Renal cortex interstitium (tissue), 15 donors: ENCODE results near the gene DCC. TPM values are rescaled to one million over a fixed set of nuclear protein-coding genes. Genes with fewer than 3 reads are reported as not detected.

Experiments used
- DNase-seq, 11 donors: peaks; one replicate each; pipeline ENCODE4 v3.0.0-alpha.2; 2013; ENCODE audit warnings: low read depth in 9 of 11, low spot score in 4 of 11; ENCODE audit errors: extremely low read depth in 1 of 11
- long read RNA-seq, 16 experiments: transcript quantifications; one replicate each; lab custom pipeline, GENCODE V29; 2026
- polyA plus RNA-seq, 3 donors: library from polyadenylated mRNA; unstranded; fragments of 120-200 nt; gene quantifications; one replicate each; pipeline ENCODE4 v1.2.1, GENCODE V29; 2013; ENCODE audit not compliant: insufficient read length in 3 of 3

DCC gene, protein sequence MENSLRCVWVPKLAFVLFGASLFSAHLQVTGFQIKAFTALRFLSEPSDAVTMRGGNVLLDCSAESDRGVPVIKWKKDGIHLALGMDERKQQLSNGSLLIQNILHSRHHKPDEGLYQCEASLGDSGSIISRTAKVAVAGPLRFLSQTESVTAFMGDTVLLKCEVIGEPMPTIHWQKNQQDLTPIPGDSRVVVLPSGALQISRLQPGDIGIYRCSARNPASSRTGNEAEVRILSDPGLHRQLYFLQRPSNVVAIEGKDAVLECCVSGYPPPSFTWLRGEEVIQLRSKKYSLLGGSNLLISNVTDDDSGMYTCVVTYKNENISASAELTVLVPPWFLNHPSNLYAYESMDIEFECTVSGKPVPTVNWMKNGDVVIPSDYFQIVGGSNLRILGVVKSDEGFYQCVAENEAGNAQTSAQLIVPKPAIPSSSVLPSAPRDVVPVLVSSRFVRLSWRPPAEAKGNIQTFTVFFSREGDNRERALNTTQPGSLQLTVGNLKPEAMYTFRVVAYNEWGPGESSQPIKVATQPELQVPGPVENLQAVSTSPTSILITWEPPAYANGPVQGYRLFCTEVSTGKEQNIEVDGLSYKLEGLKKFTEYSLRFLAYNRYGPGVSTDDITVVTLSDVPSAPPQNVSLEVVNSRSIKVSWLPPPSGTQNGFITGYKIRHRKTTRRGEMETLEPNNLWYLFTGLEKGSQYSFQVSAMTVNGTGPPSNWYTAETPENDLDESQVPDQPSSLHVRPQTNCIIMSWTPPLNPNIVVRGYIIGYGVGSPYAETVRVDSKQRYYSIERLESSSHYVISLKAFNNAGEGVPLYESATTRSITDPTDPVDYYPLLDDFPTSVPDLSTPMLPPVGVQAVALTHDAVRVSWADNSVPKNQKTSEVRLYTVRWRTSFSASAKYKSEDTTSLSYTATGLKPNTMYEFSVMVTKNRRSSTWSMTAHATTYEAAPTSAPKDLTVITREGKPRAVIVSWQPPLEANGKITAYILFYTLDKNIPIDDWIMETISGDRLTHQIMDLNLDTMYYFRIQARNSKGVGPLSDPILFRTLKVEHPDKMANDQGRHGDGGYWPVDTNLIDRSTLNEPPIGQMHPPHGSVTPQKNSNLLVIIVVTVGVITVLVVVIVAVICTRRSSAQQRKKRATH (N-terminal part only)
- 1 to 10 TPM; 7.4 to 8.2 (median 7.4) TPM for polyA plus RNA-seq
- long read RNA-seq, donor 1 = 0 reads
- long read RNA-seq, donor 2 = 0 reads
- long read RNA-seq, donor 3 = 0 reads
- long read RNA-seq, donor 4 = 0 reads
- long read RNA-seq, donor 5 = 0 reads
- long read RNA-seq, donor 6 = 0 reads
- long read RNA-seq, donor 7 = 0 reads
- long read RNA-seq, donor 8 = 0 reads
- long read RNA-seq, donor 9 = 0 reads
- long read RNA-seq, donor 10 = 0 reads
- long read RNA-seq, donor 11 = 0 reads
- long read RNA-seq, donor 12 = 0 reads
- long read RNA-seq, donor 13 = 0 reads
- long read RNA-seq, donor 14 = 0 reads
- long read RNA-seq, donor 15 = 0 reads
- long read RNA-seq, donor 16 = 0 reads

DNA sequence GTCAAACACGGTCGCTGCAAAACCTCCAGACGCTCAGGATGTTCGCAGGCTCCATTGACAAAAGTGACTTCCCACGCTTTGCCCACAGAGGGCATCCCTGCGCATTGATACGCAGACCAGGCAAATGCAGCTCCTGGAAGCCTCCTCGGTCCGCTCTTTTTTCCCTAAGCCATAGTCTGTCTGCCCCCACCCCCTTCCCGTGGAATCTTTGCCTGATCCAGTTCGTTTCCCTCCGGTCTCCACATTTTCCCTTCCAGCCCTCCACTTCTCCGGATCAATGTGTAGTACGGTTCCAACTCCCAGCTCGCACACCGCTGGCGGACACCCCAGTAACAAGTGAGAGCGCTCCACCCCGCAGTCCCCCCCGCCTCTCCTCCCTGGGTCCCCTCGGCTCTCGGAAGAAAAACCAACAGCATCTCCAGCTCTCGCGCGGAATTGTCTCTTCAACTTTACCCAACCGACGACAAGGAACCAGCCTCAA is at the start of gene DCC:
Gene DCC, plus strand, starts transcription at position 307 of the 481 bp plus-strand sequence. CDS start 591 bp downstream, outside the sequence.
- peak in 7 of 11 donors; percentile 47 to 70 (median 58) for DNase-seq

DNA sequence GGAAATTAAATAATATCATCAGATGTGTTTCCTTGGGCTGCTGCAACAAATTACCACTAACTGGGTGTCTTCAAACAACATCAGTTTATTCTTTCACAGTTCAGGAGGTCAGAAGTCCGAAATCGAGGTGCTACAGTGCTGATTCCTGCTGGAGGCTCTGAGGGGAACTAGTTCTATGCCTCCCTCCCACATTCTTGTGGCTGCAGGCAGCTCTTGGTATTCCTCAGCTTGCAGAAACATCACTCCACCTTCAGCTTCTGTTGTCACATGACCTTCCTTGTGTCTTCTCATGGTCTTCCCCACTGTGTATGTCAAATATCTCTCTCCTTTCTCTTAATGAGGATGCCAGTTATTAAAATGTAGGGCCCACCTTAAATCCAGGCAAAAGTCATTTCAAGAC is 29.3 kb upstream of the DCC start:
- DNase-seq = no peak

DNA sequence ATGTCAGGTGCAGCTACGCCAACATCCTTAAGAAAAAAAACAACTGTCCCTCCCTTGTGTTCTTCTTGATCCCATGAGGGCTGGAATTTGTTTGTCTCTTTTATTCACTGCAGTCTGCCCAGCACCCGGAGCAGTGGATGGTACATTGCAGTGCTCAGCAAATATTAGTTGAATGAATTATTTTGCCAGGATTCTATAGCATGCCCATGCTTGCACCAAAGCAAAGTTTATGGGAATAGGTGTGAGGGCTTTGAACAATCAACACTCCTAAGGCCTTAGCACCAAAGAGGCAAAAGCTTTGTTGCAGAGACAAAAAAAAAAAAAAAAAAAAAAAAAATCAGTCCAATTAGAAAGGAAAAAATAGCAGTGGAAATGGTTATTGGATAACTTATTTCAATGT is 28.7 kb upstream of the DCC start:
- no peak for DNase-seq

DNA sequence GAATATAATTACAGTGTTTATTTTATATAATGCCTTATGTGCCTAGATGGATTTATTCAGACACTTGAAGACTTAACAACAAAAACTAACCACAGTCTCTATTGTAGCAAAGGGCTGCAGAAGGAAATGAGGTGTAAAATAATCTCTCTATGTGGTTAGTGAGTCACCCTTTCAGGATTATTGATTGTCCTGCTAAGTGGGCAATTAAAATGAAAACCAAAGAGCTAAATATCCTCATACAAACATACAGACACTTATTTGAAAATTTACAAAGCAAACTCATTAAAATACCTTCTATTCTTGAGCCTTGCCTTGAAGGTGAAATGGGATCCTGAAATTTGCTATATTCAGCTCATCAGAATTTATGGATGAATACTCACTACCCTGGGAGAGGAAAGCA is 27.7 kb upstream of the DCC start:
- no peak for DNase-seq

DNA sequence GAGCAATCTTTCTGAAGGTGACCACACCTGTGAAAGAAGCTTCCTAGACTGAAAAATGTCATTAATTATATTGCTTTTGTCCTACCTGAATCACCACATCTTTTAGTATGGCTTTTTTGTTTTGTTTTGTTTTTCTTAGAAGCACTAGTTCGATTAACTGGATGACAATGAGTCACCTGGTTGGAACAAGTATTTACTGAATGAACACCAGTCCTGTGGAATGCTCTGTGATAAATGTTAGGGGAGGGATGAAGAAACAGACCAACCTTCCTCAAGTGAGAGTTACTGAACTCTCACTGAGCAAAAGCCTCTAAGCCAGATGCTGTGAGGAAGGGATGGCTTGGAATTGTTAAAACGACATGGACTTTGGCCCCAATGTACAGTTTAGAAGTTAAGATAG is 26.8 kb upstream of the DCC start:
- DNase-seq = no peak

DNA sequence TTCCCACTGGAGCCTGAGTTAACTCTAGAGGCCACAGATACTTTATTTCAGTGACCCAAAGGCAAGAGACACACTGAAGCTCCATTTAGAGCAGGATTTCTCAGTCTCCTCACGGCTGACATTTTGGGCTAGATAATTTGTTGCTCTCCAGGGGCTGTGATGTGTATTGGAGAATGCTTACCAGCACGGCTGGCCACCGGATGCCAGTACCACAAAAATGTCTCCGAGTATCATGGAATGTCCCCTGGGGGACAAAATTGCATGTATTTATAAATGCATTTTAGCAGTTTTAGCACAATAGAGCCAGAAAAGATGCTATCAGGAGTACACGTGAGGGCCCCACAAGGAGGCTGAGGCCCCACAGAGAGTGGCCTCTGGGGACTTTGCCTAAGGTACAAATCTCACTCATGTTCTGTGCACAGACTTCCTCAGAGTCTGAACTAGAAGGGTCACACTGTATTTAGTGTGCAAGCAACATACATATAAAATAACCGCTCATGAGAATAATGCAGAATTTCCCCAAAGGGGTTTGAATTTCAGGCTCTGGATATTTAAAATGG is 20.5 kb upstream of the DCC start:
- no peak for DNase-seq

DNA sequence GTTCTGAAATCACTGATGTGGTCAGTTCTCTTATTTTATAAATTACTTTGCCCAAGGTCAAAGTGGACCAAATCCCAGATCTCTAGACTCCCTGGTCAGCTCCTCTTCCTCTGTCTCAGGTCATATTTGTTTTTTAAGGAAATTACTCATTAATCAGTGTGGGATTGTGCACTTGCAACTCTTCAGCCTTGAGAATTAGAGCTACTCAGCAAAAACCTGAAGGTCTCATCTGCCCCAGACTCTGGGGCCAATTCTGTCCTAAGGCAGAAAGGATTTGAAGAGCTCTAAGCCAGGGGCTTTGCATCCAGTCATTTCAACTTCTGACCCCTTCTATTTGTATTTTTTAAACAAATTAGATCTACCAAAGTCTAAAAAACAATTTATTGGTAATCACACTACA is 17.7 kb upstream of the DCC start:
- no peak for DNase-seq

DNA sequence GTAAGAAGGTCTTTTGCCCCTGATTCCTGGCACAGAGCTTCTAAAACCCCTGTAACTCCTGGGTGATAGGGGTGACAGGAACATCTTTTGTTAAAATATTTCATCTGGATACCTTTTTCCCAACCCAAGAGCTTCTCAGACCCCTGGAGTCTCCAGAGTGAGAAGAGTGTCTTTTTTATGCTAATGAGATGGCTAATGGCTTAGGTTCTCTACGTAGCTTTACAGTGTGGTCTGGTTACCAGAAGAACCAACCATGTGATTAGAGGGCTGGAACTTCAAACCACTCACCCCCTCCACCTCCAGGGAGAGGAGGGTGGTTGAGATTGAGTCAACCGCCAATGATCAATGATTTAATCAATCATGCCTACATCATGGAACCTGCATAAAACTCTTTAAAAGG is 16.2 kb upstream of the DCC start:
- no peak for DNase-seq

DNA sequence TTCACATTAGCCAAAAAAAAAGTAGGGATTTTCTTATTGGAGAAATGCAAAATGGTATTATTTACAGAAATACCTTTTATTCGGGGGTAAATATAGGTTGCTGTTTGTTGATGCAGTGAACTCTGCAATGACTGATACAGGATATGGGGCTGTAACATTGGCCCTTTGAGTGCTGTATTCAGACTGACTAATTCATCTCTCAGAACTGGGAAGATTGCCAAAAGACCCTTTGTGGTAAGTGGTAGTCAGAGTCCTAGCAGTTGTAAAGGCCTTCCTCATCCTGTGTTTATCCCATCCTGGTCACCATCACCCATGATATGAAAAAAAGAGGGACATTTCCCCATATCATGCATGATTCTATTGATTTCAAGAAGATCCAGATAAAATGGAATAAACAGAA is 14.0 kb upstream of the DCC start:
- no peak for DNase-seq

DNA sequence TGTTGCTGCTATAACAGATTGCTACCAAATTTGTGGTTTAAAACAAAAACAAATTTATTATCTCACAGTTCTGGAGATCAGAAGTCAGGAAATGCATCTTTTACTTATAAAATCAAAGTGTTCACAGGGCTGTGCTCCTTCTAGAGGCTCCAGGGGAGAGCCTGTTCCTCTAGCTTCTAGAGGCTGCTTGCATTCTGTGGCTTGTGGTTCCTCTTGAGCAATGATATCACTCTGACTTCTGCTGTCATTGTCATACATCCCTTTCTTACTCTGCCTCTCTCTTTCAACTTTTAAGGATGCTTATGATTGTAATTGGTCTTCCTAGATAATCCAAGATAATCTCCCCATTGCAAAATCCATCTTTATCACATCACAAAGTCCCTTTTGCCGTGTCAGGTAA is 6.1 kb upstream of the DCC start:
- DNase-seq = no peak

DNA sequence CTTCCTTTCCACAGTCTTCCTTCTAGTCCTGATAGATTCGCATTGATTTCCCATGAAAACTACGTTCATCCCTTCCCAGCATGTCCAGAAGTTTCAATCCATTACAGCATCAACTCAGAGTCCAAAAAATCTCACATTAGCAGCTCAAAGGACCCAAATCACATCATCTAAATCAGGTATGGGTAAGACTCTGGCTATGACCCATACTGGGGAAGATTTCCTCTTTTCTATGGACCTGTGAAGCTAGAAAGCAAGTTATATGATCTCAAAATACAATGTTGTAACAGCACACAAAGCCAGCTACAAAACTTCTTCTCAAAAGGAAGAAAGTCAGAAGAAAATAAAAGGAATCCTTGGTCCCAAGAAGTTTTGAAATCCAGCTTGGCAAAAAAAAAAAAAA is 5.7 kb upstream of the DCC start:
- DNase-seq = no peak

DNA sequence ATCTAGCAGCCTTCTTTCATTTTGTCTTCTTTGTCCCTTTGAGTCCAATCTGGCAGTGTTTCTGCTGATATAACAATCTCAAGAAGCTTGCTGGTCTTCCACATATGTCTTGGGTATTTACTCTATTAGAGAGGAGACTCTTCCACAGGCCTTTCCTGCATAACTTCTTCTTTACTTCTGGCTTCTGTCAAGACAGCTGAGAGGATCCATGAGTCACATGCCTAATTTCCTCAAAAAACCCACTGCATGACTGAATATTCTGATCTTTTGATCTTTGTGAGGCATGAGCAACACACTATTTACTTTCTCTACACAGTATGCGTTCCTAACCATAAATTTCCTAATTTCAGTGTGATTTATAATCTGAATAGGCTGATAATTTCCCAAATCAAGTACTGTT is 5.1 kb upstream of the DCC start:
- no peak for DNase-seq

DNA sequence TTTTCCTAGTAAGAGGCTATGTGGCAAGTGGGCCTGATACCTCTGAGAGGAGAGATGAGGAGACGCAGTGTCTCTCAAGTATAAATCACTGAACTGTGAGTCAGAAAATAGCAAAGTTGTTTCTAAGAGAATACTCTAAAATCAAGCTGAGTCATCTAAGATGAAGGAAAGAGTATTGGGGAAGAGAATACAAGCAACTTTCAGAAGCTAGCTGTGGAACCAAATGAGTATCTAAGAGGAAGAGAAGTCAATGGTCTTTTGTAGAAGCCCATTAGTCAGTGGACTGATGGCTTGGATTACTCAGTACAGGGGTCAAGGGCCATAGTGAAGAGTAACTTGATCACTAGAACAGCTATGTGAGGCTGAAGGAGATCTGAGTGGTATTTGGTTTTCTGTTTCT is 2.7 kb upstream of the DCC start:
- no peak for DNase-seq

DNA sequence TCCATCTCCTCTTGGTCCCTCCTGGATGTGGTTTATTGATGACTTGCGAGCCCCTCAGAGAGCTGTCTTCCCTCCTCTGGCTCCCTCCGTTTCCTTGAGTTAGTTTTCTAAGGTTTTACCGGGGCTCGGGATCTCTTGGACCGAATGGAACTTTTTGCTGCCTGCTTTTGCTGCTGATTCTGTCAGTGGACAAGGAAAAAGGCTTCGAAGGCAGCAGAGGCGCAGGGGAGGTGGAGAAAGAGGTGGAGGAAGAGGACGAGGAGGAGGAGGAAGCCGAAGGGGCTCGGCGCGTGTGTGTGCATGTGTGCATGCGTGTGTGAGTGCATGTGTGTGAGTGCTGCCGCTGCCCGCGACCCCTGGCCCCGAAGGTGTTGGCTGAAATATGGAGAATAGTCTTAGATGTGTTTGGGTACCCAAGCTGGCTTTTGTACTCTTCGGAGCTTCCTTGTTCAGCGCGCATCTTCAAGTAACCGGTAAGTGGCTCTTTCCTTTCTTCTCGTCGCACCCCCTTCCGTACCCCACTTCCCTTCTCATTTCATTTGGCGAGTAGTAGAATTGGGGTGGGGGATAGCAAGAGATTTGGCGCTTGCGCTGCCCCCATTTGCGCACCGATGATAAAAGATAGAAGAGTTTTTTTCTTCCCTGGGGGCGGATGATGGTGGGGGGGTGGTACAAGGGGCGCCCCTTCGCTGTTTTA is 557 bp downstream of the DCC start:
- DNase-seq = no peak

DNA sequence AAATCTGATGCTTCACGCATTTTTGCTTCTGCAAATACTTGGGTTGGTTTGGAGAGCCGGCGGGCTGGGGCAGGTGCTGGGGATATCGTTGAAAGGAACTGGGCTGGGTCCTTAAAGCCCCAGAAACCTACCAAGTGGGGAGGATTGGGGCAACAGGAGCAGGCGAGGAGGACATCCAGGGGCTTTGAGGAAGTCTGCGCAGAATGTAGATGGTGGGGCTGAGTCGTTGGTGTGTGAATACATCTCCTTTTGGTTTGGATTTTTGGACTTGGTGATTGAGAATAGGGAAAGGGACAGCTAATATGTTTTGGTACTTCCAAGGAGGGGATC is 1.1 kb downstream of the DCC start:
- DNase-seq = no peak

DNA sequence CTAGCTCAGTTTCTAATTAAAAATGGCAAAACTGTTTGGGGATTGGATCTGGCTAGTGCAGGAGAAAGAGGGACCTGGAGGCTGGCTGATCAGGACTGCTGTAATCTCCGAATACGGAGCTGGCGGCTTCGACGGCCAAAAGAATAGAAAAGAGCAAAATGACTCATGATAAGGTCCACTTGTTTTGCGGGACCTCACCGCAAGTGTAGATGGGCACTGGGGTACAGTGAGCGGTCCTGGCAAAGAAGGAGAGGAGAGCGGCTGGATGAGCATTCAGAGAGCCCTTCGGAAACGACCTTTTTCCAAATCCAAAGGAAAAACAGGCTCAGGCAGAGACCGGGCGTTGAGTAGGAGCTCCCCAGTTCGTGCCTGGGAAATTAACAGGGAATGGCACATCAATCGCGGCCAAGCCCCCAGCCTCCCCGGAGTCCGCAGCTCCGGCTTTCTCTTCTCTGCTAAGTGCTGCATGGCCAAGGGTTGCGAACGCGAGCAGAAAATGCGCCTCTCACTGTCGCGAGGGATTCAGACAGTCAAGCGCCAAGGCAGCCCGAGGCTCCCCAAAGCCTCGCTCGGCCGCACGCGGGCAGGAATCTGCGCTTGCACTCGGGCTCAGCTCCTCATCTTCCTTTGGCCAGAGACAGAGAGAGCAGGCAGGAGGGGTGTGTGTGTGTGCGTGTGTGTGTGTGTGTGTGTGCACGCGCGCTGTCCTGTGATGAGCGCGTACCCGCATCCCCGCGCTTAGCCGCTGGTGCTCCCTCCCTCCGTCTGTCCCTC is 1.8 kb downstream of the DCC start:
- peak in 3 of 11 donors; percentile 24 to 26 (median 25) for DNase-seq

DNA sequence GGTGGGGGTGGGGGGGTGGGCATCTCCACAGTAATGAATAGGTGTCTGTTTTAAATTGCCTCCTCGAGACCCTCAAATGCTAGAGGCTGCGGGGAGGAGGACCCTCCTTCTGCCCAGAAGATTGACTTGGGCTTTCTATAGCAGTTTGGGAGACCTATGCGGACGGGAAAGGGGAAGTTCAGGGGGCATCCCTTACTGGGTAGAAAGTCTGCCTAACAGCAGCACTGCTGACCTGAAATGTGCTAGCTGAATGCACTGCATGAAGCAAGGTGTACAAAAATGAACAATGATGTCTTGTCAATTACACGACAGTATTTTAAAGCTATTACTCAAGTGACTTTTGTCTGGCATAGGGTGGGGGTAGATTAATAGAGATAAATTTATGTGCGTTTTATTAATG is 2.5 kb downstream of the DCC start:
- DNase-seq = no peak
